H7 (cell line): ENCODE data around the gene TCHP. TPM values are rescaled to one million over a fixed set of nuclear protein-coding genes. Genes with fewer than 3 reads are reported as not detected.

Experiments
- DNase-seq: peaks from one replicate; pipeline ENCODE4 v3.0.0; 2012
- H3K27me3 ChIP-seq: 2 replicates; pipeline ENCODE4 v1.6.0; 2011; ENCODE audit warnings: mild to moderate bottlenecking, low read length; ENCODE audit not compliant: control insufficient read depth, insufficient read depth
- H3K36me3 ChIP-seq: replicated peaks from 2 replicates; pipeline ENCODE4 v1.5.1; 2011; ENCODE audit warnings: low read length; ENCODE audit not compliant: control insufficient read depth, insufficient read depth
- H3K4me3 ChIP-seq: 2 replicates; pipeline ENCODE4 v1.5.1; 2011; ENCODE audit warnings: low read depth, mild to moderate bottlenecking, control low read depth, low read length, moderate library complexity; ENCODE audit not compliant: insufficient read depth
- total RNA-seq: library from RNA; depleted of rRNA; stranded (reverse); fragments of >200 nt; shearing (Covaris generic); gene quantifications from 2 replicates; pipeline ENCODE4 v1.2.3, GENCODE V29; 2014

The TCHP gene
- total RNA-seq, 1 experiment from 2014 or later: 13.3 TPM

DNA sequence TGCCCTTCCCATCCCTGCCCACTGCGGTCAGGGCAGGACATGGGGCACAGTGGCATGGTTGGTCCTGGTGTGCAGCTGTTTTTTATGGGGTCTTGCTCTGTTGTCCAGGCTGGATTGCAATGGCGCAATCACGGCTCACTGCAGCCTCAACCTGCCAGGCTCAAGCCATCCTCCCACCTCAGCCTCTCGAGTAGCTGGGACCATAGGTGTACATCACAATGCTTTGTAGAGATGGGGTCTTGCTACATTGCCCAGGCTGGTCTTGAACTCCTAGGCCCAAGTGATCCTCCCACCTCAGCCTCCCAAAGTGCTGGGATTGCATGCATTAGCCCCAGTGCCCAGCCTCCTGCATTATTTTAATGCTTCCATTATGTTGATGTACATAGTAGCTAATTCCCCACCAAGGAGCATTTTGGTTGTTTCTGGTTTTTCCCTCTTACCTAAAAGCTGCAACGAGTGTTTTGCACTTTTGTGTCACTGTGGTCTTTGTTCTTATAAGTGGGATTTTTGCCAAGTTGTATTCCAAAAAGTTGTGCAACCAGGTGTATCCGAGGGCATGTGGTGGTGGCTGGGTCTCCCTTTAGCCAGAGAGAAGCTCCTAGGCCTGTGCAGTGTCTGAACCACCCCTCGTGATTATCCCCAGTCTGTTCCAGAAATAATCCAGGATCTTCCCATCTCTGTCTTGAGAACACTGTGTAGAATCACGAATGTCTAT is 10.3 kb downstream of the TCHP start:
- Histone ChIP-seq H3K27me3 (no peaks in the 10 kb centered on the region), H3K36me3 (peaks cover 9% of the 10 kb centered on the region), H3K4me3 (no peak overlapping the region)
- no peak for DNase-seq

- no peaks in the 10 kb centered on the region for H3K27me3 ChIP-seq
- DNase-seq: peak; percentile 96
- H3K4me3 ChIP-seq: no peak overlapping the region
- peaks cover 9% of the 10 kb centered on the region for H3K36me3 ChIP-seq
These were observed 10.9 kb downstream of the TCHP start for GRCh38 chr12:109910969-109911348.

- Histone ChIP-seq H3K36me3 (peaks cover 9% of the 10 kb centered on the region), H3K27me3 (no peaks in the 10 kb centered on the region), H3K4me3 (no peak overlapping the region)
- DNase-seq: no peak
These were observed 12.8 kb downstream of the TCHP start for GRCh38 chr12:109912855-109913321.

GRCh38 chr12:109914461-109914860 is 14.4 kb downstream of the TCHP start:
- H3K4me3 ChIP-seq: no peak overlapping the region
- H3K36me3 ChIP-seq: peaks cover 9% of the 10 kb centered on the region
- no peaks in the 10 kb centered on the region for H3K27me3 ChIP-seq
- DNase-seq: no peak

DNA sequence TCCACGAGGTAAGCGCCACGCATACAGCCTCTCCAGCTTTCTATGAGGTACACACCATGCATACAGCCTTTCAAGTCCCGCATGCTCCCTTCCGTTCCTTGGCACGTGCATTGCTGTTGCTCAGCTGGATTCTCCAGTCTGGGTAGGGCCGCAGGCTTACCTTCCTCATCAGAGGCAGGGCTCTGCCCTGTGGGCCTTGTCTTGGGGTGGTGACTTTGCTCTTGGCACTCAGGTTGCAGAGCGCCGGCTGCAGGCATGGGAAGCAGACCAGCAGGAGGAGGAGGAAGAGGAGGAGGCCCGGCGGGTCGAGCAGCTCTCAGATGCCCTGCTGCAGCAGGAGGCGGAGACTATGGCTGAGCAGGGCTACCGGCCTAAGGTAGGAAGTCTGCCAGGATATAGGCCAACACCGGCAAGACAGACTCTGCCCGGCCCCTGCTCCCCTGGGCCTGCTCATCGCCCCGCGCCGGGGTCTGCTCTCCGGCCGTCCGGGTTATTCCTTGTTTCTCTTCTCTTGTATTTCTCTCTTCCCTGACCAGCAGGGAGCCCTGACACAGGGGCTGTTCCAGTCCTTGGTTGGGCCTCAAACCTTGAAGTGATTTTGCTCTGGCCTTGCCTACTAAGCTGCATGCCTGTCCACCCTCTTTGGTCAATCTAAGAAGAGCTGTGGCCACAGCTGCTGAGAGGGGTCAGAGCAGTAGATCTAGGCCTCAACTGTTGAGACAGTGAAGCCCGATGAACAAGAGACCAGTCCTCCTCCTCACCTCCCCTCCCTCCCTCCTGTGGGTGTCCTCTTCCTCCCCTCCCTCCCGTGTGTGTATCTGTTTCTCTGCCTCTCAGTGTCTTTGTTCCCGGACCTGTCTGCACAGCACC is 15.3 kb downstream of the TCHP start:
- DNase-seq: no peak
- no peak overlapping the region for H3K4me3 ChIP-seq
- no peaks in the 10 kb centered on the region for H3K27me3 ChIP-seq
- H3K36me3 ChIP-seq: peaks cover 7% of the 10 kb centered on the region

DNA sequence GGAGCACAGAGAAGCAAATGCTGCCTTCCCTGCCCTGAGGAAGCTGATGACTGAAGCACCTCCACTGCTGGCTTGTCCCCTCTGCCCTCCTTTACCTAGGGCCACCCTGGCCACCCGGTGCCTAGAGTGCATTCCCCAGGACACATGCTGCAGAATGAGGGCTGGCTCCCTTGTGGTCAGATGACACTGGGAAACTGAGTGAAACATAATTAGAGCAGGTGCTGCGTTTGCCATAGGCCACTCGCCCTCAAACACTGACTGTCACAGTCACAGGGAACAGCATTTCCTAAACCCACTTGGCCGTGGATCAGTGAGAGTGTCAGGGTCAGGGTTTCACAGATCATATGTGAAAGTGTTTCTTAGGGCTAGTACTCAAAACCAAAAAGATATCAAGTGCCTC is 16.0 kb downstream of the TCHP start:
- Histone ChIP-seq H3K27me3 (no peaks in the 10 kb centered on the region), H3K4me3 (no peak overlapping the region), H3K36me3 (peaks cover 7% of the 10 kb centered on the region)
- DNase-seq: no peak

GRCh38 chr12:109919456-109919855 is 19.4 kb downstream of the TCHP start:
- Histone ChIP-seq H3K27me3 (no peaks in the 10 kb centered on the region), H3K4me3 (no peak overlapping the region), H3K36me3 (peaks cover 7% of the 10 kb centered on the region)
- DNase-seq: no peak

- DNase-seq: no peak
- H3K4me3 ChIP-seq: no peak overlapping the region
- no peaks in the 10 kb centered on the region for H3K27me3 ChIP-seq
- H3K36me3 ChIP-seq: no peaks in the 10 kb centered on the region; the same call in 1 of the 2 replicates
These were observed 20.2 kb downstream of the TCHP start for GRCh38 chr12:109920261-109920780.

DNA sequence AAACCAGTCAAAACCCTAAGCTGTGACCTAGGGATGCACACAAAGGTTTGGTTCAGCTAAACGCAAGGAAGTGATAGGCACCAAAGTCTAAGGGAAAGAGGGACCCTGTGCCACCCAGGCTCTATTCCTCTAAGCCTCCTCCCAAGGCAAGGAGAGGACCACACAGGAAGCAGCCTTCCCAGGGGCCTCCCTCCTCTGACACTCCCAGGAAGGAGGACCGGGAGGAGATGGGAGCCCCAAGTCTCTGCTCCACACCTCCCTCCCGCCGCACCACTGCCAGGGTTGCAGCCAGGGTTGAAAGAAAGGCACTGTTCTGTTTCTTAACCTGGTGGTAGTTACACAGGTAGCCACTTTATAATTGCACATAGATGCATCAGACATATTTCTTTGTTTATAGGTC is 21.9 kb downstream of the TCHP start:
- Histone ChIP-seq H3K36me3 (no peaks in the 10 kb centered on the region; the same call in 1 of the 2 replicates), H3K27me3 (no peaks in the 10 kb centered on the region), H3K4me3 (no peak overlapping the region)
- no peak for DNase-seq

- no peak for DNase-seq
These were observed 23.0 kb downstream of the TCHP start for GRCh38 chr12:109923038-109923437.

GRCh38 chr12:109923481-109924245 is 23.6 kb downstream of the TCHP start:
- no peak for DNase-seq
- Histone ChIP-seq H3K36me3 (no peaks in the 10 kb centered on the region), H3K27me3 (no peaks in the 10 kb centered on the region), H3K4me3 (no peak overlapping the region)

More at GRCh38 chr12:109923038-109923437, 23.0 kb downstream of the TCHP start:
- Histone ChIP-seq H3K4me3 (no peak overlapping the region), H3K27me3 (no peaks in the 10 kb centered on the region), H3K36me3 (no peaks in the 10 kb centered on the region)

GRCh38 chr12:109925185-109925840 is 25.2 kb downstream of the TCHP start:
- Histone ChIP-seq H3K4me3 (no peak overlapping the region), H3K27me3 (no peaks in the 10 kb centered on the region), H3K36me3 (no peaks in the 10 kb centered on the region)
- peak; percentile 57 for DNase-seq

DNA sequence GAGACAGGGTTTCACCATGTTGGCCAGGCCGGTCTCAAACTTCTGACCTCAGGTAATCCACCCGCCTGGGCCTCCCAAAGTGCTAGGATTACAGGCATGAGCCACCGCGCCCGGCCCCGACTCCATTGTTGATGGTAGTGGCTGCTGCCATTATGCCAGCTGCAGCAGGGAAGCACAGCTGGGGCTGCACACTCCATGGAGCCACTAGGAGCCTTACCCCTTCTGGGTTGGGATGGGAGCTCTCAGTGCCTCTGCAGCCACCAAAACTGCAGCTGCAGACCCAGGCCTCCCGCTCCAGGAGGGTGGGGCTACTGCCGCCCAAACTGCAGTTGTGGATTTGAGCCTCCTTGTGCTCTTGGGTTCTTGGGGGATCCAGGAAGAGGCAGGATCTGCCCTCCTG is 25.9 kb downstream of the TCHP start:
- no peaks in the 10 kb centered on the region for H3K27me3 ChIP-seq
- peaks cover 4% of the 10 kb centered on the region for H3K36me3 ChIP-seq
- no peak for DNase-seq
- H3K4me3 ChIP-seq: no peak overlapping the region
